Suppressor macrophage treated with lipopolysaccharide for 4 hours (primary cell): ENCODE results near the gene SENP7.
"Not testable (repeated sequence)": the region's sequence is repeated elsewhere in the genome, so short reads cannot be mapped to it uniquely, and the experiment has no call there.

ENCODE experiments used
- DNase-seq: peaks from one replicate; pipeline ENCODE4 v3.0.0-alpha.2; 2020

The SENP7 gene, protein sequence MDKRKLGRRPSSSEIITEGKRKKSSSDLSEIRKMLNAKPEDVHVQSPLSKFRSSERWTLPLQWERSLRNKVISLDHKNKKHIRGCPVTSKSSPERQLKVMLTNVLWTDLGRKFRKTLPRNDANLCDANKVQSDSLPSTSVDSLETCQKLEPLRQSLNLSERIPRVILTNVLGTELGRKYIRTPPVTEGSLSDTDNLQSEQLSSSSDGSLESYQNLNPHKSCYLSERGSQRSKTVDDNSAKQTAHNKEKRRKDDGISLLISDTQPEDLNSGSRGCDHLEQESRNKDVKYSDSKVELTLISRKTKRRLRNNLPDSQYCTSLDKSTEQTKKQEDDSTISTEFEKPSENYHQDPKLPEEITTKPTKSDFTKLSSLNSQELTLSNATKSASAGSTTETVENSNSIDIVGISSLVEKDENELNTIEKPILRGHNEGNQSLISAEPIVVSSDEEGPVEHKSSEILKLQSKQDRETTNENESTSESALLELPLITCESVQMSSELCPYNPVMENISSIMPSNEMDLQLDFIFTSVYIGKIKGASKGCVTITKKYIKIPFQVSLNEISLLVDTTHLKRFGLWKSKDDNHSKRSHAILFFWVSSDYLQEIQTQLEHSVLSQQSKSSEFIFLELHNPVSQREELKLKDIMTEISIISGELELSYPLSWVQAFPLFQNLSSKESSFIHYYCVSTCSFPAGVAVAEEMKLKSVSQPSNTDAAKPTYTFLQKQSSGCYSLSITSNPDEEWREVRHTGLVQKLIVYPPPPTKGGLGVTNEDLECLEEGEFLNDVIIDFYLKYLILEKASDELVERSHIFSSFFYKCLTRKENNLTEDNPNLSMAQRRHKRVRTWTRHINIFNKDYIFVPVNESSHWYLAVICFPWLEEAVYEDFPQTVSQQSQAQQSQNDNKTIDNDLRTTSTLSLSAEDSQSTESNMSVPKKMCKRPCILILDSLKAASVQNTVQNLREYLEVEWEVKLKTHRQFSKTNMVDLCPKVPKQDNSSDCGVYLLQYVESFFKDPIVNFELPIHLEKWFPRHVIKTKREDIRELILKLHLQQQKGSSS

DNA sequence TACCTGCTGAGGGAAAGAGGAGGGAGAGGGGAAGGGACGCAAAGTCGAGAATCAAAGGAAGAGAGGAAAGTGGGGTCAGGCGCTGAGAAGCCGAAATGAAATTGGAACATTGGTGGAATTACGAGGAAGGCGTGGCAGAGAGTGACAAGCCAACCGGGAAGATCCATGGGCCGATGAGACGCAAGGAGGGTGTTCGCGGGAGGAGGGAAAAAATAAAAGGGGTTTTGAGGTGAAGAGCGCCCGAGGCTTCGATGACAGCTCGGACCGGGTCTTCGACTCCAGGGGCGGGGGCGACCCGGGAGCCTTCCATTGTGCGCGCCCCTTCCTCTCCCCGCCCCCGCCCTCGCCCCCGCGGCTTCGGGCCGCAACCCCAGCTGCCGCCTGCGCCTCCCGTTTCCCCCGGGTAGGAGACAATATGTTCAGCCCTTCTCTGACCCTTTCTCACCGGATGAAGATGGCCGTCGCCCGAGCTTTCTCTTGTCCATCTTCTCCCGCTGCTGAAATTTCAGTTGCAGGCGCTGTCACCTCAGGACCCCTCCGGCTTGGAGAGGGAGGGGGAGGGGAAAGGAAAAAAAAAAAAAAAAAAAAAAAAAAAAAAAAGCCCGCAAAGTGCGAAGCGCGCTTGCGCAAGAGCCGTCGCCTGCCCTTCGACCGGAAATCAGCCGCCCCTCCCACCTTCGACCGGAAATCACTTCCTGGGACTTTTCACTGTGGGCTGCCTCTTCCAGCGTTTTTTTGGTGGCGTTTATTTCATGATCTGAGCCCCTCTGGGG lies at the start of gene SENP7:
TSS of gene SENP7 (minus strand) at position 567 of the 773 bp plus-strand sequence. CDS start at position 485, 82 bp downstream.
- peak; percentile 86 for DNase-seq

DNA sequence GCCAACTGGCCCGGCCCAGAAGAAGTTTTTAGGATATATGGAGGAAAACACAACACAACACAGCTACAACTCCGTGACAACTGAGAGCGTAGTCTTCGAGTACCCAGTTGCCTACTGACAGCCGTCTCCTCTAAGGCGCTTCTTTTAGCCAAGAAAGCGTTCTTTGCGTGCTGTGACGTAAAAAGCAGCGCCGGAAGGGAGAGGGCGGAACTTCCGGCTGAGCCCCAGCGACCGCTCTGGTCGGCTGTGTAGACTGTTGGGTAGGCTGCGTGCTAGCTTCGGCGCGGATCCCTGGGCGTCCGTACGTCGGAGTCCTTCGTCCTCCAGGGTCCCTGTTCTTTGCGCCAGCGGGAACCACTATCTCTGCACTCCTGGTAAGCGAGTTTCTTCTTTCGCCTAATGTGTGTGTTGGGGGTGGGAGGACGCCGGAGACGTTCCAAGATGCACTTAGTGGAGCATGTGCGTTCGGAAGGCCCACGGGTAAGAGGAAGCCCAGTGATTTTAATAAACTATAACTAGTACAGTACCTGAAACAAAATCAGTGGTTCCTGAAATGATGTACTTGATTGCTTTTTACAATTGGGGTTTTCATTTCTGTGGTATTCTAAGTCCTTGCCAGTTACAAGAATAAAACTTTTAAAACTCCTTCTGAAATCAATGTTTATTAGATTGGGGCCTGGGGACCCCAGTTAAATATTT lies 48.8 kb upstream of the SENP7 start, which contains the start of gene TRMT10C:
TSS of gene TRMT10C (plus strand) at position 239 of the 699 bp plus-strand sequence. CDS start 2,914 bp downstream, outside the sequence.
- peak; percentile 97 for DNase-seq

DNA sequence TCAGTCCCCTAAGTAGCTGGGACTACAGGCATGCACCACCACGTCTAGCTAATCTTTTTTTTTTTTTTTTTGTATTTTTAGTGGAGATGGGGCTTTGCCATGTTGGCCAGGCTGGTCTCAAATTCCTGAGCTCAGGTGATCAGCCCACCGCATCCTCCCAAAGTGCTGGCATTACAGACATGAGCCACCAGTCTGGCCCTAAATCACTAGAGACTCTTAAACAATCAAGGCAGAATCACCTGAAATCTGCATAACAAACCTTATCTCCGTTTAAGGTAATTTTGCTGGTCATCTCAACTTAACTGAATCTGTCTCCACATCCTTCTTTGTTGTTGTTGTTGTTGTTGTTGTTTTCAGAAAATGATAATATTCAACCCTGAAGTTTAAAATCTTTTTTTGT lies 43.1 kb upstream of the SENP7 start:
- DNase-seq, result no peak

DNA sequence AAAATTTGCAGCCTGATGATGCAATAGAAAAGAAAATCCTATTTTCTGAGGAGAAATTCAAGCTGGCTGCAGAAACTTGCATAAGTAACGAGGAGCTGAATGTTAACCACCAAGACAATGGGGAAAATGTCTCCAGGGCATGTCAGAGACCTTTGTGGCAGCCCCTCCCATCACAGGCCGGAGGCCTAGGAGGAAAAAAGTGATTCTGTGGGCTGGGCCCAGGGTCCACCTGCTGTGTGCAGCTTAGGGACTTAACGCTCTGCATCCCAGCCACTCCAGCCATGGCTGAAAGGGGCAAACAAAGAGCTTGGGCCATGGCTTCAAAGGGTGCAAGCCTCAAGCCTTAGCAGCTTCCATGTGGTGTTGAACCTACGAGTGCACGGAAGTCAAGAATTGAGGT lies 40.4 kb upstream of the SENP7 start:
- not testable (repeated sequence) for DNase-seq

DNA sequence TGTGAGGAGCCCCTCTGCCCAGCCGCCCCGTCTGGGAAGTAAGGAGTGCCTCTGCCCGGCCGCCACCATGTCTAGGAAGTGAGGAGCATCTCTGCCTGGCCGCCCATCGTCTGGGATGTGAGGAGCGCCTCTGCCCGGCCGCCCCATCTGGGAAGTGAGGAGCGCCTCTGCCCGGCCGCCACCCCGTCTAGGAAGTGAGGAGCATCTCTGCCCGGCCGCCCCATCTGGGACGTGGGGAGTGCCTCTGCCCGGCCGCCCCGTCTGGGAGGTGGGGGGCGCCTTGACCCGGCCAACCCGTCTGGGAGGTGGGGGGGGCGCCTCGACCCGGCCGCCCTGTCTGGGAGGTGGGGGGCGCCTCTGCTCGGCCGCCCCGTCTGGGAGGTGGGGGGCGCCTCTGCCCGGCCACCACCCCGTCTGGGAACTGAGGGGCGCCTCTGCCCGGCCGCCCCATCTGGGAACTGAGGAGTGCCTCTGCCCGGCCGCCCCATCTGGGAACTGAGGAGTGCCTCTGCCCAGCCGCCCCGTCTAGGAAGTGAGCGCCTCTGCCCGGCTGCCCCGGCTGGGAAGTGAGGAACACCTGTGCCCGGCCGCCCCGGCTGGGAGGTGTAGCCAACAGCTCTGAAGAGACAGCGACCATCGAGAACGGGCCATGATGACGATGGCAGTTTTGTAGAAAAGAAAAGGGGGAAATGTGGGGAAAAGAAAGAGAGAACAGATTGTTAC lies 38.5 kb upstream of the SENP7 start:
- not testable (repeated sequence) for DNase-seq

DNA sequence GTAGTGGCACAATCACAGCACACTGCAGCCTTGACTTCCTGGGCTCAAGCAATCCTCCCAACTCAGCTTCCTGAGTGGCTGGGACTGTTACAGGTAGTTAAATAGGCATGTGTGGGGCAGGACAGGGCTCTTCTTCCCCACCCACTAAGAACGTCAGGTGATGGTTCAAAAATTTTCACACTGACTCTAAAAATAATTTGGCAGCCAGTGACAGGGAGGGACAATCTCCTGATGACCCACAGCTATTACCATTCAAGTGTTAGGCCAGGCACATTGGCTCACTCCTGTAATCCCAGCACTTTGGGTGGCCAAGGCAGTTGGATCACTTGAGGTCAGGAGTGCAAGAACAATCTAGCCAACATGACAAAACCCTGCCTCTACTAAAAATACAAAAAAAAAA lies 36.5 kb upstream of the SENP7 start:
- no peak for DNase-seq

DNA sequence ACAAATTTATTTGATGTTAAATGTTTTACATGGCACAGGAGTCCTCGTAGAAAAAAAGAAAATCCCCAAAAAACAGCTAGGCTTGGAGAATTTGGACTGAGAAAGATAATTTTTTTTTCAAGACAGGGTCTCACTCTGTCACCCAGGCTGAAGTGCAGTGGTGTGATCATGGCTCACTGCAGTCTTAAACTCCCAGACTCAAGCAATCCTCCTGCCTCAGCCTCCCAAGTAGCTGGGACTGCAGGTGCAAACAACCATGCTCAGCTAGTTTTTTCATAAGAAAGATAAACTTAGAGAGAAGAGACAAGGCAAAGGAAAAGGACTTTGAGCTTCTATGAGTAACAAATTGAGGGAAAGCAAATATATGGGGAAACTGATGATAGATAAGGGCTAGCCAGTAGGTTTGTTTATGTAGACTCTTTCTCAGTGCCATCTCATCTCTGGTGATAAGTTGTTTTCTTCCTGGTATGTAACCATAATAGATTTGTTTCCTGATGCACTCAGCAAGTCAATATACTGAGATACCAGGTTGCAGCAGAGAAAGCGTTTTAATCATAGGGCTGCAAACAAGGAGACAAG lies 35.6 kb upstream of the SENP7 start:
- DNase-seq, result no peak

DNA sequence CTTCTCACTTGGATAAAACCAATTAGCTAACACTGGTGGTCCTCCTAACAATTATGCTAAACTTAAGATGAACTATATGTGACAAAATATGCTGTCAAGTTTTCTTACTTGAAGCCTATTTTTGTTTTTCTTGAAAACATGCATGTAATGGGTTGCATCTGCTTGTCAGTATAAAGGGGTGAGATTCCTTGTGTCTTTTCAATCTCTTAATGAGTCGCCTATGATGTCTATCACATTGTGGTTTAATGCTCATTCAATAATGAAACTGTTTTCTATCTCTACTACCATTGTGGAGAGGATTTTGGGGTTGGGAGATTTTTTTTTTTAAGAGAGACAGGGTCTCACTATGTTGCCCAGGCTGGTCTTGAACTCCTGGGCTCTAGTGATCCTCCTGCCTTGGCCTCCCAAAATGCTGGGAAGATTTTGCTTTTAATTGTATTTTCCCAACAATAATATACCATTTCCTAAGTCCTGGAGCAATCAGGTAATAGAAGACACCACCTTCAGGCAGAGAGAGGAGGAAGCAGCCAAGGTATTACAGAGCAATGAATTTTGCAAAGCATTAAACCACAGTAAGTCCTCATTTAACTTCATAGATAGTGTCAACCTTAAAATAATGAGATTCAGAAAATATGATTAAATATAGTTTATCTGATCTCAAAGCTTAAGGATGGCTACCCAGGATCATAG lies 31.3 kb upstream of the SENP7 start:
- DNase-seq, result no peak

DNA sequence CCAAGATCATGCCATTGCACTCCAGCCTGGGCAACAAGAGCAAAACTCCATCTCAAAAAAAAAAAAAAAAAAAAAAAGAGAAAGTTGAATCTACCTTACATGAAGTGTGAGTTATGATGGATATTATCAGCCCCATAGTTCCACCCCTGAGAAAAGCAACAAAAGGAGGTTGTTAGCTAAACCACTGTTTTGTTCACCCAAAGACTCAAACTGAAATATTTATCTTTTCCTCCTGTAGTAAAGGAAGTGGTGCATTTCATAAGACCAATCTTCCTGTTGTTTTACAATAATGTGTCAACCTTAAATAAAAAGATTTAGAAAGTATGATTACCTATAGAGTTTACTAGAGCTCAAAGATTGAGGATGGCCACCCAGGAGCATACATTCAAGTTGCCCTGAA lies 29.9 kb upstream of the SENP7 start:
- no peak for DNase-seq

DNA sequence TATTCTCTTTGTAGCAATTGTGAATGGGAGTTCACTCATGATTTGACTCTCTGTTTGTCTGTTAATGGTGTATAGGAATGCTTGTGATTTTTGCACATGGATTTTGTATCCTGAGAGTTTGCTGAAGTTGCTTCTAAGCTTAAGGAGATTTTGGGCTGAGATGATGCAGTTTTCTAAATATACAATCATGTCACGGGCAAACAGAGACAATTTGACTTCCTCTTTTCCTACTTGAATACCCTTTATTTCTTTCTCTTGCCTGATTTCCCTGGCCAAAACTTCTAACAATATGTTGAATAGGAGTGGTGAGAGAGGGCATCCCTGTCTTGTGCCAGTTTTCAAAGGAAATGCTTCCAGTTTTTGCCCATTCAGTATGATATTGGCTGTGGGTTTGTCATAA lies 23.9 kb upstream of the SENP7 start:
- DNase-seq, result not testable (repeated sequence)

DNA sequence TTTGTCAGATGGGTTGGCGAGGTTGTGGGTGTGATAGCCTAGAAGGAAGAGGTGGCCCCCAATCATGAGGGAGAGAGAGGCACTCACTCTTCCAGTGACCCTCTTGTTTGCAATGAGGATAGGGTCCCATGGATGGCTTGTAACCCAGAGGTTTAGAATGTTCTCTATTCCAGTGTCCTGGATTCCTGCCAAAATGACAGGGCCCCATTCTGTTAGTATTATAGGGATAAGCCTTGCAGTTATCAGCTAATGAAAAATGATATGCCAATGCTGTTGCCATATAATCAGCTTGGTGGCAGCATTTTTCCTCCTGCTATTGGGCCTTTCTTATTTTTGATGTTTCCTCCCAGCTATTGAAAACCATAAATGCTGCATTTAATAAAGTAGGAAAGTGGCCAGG lies 23.3 kb upstream of the SENP7 start:
- DNase-seq, result no peak

DNA sequence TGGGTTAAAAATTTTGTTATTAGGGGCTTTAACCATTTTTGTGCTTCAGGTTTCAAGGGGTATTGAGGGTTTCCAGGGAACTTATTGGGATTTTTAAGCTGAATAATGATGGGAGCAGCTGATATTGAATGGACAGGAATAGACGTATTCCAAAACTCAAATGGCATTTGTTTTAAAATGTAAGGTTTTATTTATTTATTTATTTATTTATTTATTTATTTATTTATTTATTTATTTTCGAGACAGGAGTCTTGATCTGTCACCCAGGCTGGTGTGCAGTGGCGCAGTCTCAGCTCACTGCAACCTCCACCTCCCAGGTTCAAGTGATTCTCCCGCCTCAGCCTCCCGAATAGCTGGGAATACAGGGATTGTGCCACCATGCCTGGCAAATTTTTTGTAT lies 22.2 kb upstream of the SENP7 start:
- no peak for DNase-seq

DNA sequence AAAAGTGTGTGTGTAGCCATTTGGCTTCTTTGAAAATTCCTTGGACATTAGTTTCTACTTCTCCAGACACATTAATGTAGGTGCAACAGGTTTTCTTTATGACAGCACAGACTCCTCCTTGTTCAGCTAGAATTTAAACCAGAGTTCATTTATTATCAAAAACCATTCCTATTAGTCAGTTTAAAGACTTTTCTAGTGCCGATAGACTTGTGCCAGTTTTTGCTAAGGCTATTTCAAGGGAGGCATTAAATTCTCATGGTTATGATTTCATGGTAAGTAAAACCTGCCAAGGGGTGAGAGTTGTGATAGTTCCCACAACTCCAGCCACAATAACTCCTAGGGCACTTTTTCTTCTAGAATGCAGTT lies 20.6 kb upstream of the SENP7 start:
- no peak for DNase-seq

DNA sequence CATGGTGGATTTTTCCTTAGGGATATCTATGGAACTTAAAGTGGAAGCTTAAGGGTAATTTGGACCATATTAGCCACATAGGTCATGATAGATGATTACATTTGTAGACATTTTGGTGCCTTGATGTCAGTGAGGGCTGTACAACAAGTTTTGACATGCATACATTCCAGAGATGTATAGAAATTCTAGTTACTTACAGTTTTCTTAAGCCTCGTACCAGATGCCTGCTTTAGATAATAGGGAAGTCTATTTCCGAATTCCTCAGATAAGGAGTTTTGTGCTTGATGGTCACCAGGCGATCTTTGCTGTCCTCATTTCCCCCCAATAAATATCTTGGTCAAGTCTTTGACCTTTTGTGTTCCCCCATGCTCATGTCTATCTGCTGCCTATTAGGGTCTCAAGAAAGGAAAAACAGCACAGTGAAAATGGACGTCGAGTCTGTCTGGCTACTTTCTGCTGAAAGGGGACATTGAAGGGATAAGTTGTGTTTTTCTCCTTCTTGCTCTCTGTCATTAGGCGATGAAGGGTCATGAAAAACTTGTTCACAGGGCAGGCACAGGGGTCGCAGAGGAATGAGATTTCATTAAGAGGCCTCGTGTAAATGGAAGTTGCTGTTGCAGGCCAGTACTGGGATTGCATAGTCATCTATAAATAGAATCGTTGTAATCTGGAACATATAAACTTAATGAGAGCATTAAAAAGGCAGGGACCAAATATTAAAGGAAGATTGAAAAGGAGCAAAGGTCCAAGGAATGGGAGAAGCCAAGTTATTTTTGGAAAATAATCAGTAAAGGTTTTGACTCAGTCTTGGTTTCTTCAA lies 20.0 kb upstream of the SENP7 start:
- no peak for DNase-seq

DNA sequence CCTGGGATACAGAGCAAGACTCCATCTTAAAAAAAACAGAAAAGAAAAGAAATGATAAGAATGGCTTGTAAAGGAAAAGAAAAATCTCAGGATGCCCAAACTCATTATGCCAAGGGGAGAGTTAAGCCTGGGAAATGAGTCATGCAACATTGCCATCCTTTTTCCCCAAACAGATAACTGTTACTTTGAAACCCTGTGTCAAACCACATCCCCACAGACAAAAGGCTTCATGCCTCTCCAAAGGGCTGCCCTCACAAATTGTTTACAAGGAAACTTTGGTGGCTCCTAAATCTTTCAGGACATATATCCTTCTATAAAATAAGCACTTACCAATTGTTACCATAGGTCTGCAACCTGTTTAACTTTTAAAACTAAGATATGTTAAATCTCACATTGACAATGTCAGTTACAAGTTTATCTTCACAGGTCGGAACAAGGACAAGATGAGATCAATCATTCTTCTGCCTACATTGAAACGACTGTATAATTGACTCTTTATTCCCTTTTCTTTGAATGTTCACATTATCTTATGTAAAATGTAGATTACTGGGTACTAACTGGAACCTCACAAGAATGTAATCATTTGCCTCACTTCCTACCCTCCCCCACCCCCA lies 18.6 kb upstream of the SENP7 start:
- DNase-seq, result no peak

DNA sequence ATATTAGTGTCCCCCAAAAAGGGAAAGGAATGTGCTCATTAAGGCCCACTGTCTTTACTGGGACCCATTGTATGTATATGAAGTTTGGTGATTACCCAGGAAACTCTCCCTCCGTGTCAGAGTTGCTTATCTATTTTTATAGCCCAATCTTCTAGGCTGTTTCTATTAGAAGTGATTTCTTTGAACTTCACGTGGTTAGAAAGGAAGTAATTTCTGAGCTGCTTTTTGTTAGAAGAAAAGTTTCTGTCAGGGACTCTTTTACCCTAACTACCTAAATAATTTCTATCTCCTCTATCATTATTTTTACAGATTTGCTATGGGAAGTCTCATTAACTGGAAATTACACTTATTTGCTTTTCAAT lies 17.7 kb upstream of the SENP7 start:
- no peak for DNase-seq

DNA sequence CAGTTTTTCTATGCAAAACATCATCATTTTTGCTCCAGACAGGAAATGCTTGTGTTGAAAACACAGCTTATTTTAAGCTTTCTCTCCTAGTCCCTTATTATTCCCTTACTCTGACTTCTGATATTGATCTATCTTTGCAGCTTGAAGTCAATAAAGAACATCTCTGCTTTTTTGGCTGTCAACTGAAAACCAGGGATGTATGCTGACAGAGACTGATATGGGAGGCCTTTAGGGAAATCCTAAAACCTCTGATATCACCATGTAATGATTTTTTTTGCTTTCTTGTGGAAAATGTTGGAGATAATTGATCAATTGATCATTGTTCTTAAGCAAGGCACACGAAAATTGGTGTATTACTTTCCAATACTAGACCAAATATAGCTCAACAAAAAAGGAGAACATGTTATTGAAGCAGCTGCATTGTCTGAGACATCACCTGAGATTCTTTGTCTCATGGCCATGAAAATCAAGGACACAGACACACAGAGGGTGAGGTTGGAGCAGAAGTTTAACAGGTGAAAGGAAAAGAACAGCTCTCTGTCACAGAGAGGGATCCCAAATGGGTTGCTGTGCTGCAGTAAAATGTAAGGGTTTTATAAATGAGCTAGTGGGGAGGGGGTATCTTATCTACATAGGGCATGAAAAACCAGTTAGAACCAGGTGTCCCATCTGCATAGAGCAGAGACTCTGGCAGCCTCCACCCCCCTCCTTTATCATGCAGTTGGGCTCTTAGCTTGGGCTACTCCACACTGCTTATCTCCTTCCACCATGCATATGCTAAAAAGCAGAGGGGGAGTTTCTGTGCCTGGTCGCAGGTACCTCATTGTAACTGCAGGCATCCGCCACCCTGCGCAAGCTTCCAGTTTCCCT lies 17.0 kb upstream of the SENP7 start:
- no peak for DNase-seq

DNA sequence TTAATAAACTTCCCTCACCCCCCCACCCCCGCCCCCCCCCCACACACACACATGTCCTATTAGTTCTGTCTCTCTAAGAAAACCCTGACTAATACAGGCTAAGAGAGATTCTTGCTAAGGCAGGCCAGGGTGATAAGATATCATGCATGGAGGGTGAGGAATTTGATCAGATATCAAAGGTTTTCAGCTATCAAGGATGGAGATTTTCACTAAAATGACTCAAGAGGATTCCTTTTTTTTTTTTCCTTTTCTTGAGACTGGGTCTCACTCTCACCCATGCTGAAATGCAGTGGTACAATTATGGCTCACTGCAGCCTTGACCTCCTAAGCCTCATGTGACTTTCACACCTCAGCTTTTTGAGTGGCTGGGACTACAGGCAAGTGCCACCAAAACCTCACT lies 14.9 kb upstream of the SENP7 start:
- no peak for DNase-seq
